Epidermal melanocyte (primary cell): Measurements from ENCODE around the gene LY6G6C.
A peak's percentile ranks its signal among the peaks of the same experiment; 100 is the strongest.

Source experiments
- DNase-seq: peaks from one replicate; pipeline ENCODE4 v3.0.0; 2011; ENCODE audit warnings: low spot score; ENCODE audit not compliant: insufficient read length

The LY6G6C gene

GRCh38 chr6:31681135-31681671 is 40.3 kb downstream of the LY6G6C start:
- DNase-seq, result peak; percentile 22

GRCh38 chr6:31680226-31681134 is 41.1 kb downstream of the LY6G6C start, which contains the start of gene LY6G5C:
LY6G5C (minus strand) TSS chr6:31681067; CDS start chr6:31680373, 694 bp downstream.
- peak; percentile 81 for DNase-seq

GRCh38 chr6:31677955-31678354 is 43.6 kb downstream of the LY6G6C start:
- no peak for DNase-seq

GRCh38 chr6:31676904-31677303 is 44.6 kb downstream of the LY6G6C start:
- no peak for DNase-seq

DNA sequence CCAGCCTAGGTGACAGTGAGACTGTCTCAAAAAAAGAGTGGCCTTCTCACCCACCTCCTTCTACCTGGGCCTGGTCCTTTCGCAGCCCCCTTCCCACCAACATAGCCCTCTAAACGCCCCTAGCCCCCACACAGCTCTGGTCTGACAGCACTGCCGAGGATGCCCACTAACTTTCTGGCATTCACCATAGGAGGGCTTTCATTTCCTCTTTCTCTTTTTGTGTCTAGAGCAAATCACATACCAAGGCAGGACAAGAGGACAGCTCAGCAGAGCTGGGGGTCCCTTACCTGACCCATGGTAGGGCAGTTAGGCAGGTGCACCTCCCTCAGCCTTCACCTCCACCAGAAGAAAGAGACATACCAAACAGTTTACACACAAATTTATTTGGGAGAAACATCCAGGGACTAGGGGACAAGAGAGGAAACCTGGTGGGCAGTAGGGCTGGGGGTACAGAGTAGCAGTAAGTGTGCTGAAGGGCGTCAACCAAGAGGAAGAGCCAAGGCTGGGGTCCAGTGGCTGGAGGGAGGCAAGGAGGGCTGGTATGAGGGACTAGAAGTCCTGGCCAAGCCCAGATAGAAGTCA is 45.1 kb downstream of the LY6G6C start:
- DNase-seq, result no peak

DNA sequence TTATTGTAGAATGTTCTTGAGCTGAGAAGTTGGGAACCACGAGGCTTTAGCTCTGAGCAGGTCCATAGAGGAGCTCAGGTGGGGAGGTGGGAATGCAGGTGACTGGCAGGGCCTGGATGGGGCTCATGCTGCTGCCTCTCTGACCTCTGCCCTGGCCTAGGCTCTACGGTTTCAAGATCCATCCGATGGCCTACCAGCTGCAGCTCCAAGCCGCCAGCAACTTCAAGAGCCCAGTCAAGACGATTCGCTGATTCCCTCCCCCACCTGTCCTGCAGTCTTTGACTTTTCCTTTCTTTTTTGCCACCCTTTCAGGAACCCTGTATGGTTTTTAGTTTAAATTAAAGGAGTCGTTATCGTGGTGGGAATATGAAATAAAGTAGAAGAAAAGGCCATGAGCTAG is 51.9 kb downstream of the LY6G6C start, which contains the start of gene LY6G5B:
Gene LY6G5B (plus strand): TSS at position 301 of the 400 bp plus-strand sequence. CDS start 975 bp downstream, outside the sequence.
- DNase-seq, result no peak
